HEK293 (cell line): Measurements from ENCODE around the gene PCDH8.

Source experiments
- KLF9 ChIP-seq: fragments of 450-650 bp; formaldehyde crosslinking; IDR thresholded peaks from 2 replicates; pipeline ENCODE4 v1.5.1; 2016; ENCODE audit warnings: missing biosample characterization, missing genetic modification characterization, low read depth
- TCF7L2 ChIP-seq: IDR thresholded peaks from 2 replicates; pipeline ENCODE4 v1.6.1; 2011; ENCODE audit warnings: low read depth, mild to moderate bottlenecking, inconsistent platforms, low read length, moderate library complexity, borderline replicate concordance
- ZNF146 ChIP-seq: fragments of 450-650 bp; formaldehyde crosslinking; IDR thresholded peaks from 2 replicates; pipeline ENCODE4 v1.5.1; 2016; ENCODE audit warnings: missing biosample characterization, missing genetic modification characterization
- ZNF266 ChIP-seq: fragments of 450-650 bp; formaldehyde crosslinking; IDR thresholded peaks from 2 replicates; pipeline ENCODE4 v1.5.1; 2016; ENCODE audit warnings: missing biosample characterization, missing genetic modification characterization, low read depth
- ZNF311 ChIP-seq: fragments of 450-650 bp; formaldehyde crosslinking; IDR thresholded peaks from 2 replicates; pipeline ENCODE4 v1.5.1; 2017; ENCODE audit warnings: missing biosample characterization, missing genetic modification characterization, borderline replicate concordance
- ZNF501 ChIP-seq: fragments of 450-650 bp; formaldehyde crosslinking; IDR thresholded peaks from 2 replicates; pipeline ENCODE4 v1.5.1; 2016; ENCODE audit warnings: missing biosample characterization, missing genetic modification characterization
- ZNF530 ChIP-seq: fragments of 450-650 bp; formaldehyde crosslinking; IDR thresholded peaks from 2 replicates; pipeline ENCODE4 v1.5.1; 2016; ENCODE audit warnings: low read depth, missing biosample characterization, missing genetic modification characterization
- TF ChIP-seq, protein P1 (sequence below): fragments of 450-650 bp; formaldehyde crosslinking; IDR thresholded peaks from 2 replicates; pipeline ENCODE4 v1.5.1; 2016; ENCODE audit warnings: missing biosample characterization, missing genetic modification characterization
- TF ChIP-seq, protein P2 (sequence below): fragments of 450-650 bp; formaldehyde crosslinking; IDR thresholded peaks from 2 replicates; pipeline ENCODE4 v1.5.1; 2016; ENCODE audit warnings: missing biosample characterization, missing genetic modification characterization

DNA sequence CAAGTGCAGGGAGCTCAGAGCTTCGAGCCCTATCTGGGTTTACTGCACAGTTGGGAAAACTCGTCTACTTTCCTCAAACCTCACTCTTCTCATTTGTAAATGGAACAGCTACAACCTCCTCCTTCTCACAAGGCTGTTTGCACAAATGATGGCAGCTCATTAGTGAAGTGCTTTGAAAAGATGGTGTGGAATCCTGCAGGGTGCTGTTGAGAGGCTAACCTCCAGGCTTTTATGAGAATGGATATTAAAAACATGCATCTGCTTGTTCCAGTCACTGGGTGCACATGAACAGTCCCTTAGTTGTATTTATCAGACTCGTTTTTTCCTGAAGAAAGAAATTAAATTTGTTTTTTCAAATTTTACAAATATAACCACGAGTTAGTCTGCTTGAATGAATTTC, 36.6 kb downstream of the PCDH8 start:
- no peak for TF ChIP-seq KLF9 (tag by site-specific recombination)
- no peak for TF ChIP-seq TCF7L2
- TF ChIP-seq ZNF530 (tag by site-specific recombination) = no peak
- no peak for TF ChIP-seq ZNF501 (tag by site-specific recombination)
- TF ChIP-seq, protein P1, sequence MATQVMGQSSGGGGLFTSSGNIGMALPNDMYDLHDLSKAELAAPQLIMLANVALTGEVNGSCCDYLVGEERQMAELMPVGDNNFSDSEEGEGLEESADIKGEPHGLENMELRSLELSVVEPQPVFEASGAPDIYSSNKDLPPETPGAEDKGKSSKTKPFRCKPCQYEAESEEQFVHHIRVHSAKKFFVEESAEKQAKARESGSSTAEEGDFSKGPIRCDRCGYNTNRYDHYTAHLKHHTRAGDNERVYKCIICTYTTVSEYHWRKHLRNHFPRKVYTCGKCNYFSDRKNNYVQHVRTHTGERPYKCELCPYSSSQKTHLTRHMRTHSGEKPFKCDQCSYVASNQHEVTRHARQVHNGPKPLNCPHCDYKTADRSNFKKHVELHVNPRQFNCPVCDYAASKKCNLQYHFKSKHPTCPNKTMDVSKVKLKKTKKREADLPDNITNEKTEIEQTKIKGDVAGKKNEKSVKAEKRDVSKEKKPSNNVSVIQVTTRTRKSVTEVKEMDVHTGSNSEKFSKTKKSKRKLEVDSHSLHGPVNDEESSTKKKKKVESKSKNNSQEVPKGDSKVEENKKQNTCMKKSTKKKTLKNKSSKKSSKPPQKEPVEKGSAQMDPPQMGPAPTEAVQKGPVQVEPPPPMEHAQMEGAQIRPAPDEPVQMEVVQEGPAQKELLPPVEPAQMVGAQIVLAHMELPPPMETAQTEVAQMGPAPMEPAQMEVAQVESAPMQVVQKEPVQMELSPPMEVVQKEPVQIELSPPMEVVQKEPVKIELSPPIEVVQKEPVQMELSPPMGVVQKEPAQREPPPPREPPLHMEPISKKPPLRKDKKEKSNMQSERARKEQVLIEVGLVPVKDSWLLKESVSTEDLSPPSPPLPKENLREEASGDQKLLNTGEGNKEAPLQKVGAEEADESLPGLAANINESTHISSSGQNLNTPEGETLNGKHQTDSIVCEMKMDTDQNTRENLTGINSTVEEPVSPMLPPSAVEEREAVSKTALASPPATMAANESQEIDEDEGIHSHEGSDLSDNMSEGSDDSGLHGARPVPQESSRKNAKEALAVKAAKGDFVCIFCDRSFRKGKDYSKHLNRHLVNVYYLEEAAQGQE (tag by site-specific recombination) = no peak
- no peak for TF ChIP-seq ZNF311 (tag by site-specific recombination)
- TF ChIP-seq ZNF266 (tag by site-specific recombination) = no peak
- no peak for TF ChIP-seq ZNF146
- TF ChIP-seq, protein P2, sequence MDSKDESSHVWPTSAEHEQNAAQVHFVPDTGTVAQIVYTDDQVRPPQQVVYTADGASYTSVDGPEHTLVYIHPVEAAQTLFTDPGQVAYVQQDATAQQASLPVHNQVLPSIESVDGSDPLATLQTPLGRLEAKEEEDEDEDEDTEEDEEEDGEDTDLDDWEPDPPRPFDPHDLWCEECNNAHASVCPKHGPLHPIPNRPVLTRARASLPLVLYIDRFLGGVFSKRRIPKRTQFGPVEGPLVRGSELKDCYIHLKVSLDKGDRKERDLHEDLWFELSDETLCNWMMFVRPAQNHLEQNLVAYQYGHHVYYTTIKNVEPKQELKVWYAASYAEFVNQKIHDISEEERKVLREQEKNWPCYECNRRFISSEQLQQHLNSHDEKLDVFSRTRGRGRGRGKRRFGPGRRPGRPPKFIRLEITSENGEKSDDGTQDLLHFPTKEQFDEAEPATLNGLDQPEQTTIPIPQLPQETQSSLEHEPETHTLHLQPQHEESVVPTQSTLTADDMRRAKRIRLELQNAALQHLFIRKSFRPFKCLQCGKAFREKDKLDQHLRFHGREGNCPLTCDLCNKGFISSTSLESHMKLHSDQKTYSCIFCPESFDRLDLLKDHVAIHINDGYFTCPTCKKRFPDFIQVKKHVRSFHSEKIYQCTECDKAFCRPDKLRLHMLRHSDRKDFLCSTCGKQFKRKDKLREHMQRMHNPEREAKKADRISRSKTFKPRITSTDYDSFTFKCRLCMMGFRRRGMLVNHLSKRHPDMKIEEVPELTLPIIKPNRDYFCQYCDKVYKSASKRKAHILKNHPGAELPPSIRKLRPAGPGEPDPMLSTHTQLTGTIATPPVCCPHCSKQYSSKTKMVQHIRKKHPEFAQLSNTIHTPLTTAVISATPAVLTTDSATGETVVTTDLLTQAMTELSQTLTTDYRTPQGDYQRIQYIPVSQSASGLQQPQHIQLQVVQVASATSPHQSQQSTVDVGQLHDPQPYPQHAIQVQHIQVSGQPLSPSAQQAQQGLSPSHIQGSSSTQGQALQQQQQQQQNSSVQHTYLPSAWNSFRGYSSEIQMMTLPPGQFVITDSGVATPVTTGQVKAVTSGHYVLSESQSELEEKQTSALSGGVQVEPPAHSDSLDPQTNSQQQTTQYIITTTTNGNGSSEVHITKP (tag by site-specific recombination) = no peak
